ENCODE results near the gene EDC4.

DNA sequence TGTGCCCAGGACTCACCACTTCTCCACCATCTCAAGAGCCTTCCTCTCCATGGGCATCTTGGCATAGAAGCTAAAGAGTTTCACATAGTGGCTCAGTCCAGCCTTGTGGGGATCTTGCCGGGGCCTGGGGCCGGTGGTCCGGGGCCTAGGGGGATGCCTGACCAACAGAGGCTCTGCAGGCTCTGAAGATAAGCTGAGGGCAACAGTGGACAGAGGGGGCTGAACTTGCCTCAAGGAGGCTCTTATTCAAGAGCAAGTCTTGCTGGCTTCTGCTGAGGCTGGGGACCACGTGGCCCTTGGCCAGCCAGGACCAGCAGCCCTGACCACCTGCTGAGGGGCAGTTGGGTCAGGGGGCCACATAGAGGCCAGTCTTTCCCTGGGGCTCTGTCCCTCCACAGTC lies 44.2 kb upstream of the EDC4 start:
- TF ChIP-seq, protein P1, sequence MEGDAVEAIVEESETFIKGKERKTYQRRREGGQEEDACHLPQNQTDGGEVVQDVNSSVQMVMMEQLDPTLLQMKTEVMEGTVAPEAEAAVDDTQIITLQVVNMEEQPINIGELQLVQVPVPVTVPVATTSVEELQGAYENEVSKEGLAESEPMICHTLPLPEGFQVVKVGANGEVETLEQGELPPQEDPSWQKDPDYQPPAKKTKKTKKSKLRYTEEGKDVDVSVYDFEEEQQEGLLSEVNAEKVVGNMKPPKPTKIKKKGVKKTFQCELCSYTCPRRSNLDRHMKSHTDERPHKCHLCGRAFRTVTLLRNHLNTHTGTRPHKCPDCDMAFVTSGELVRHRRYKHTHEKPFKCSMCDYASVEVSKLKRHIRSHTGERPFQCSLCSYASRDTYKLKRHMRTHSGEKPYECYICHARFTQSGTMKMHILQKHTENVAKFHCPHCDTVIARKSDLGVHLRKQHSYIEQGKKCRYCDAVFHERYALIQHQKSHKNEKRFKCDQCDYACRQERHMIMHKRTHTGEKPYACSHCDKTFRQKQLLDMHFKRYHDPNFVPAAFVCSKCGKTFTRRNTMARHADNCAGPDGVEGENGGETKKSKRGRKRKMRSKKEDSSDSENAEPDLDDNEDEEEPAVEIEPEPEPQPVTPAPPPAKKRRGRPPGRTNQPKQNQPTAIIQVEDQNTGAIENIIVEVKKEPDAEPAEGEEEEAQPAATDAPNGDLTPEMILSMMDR (IDR thresholded peaks at IDR 0.05; ENCODE audit: poor library complexity) = no peak
- no peak for TF ChIP-seq EZH2 (IDR thresholded peaks at IDR 0.05; ENCODE audit: borderline replicate concordance)
- TF ChIP-seq EZH2phosphoT487 (IDR thresholded peaks at IDR 0.05; ENCODE audit: low read depth, severe bottlenecking, unreplicated experiment) = no peak

Measured in hepatocyte (in vitro differentiated cells).